ENCODE data around the gene CHPF2. TPM values are rescaled to one million over a fixed set of nuclear protein-coding genes. Genes with fewer than 3 reads are reported as not detected.

The CHPF2 gene
- total RNA-seq, 1 experiment from 2014 or later = 31.1 TPM

GRCh38 chr7:151252961-151253711 is 20.9 kb downstream of the CHPF2 start:
- in situ Hi-C loops (cut with HindIII; ENCODE audit: low sequenced_read_pairs) = no loop called here

GRCh38 chr7:151254316-151254715 is 22.0 kb downstream of the CHPF2 start:
- no peak for DNase-seq (ENCODE audit: low spot score)
- in situ Hi-C loops (cut with HindIII; ENCODE audit: low sequenced_read_pairs) = no loop called here

More at GRCh38 chr7:151252961-151253711, 20.9 kb downstream of the CHPF2 start:
- DNase-seq (ENCODE audit: low spot score) = no peak

- in situ Hi-C loops (cut with HindIII; ENCODE audit: low sequenced_read_pairs) = loop anchor here (5.0 kb wide), 1 partner anchor 47 kb away; no protein-coding TSS in a partner anchor
- no peak for DNase-seq (ENCODE audit: low spot score)
These were observed 22.6 kb downstream of the CHPF2 start for GRCh38 chr7:151254851-151255250.

GRCh38 chr7:151255390-151255789 is 23.1 kb downstream of the CHPF2 start:
- no peak for DNase-seq (ENCODE audit: low spot score)
- in situ Hi-C loops (cut with HindIII; ENCODE audit: low sequenced_read_pairs) = loop anchor here (5.0 kb wide), 1 partner anchor 47 kb away; no protein-coding TSS in a partner anchor

- in situ Hi-C loops (cut with HindIII; ENCODE audit: low sequenced_read_pairs) = loop anchor here (5.0 kb wide), 1 partner anchor 46 kb away; no protein-coding TSS in a partner anchor
- no peak for DNase-seq (ENCODE audit: low spot score)
These were observed 24.2 kb downstream of the CHPF2 start for GRCh38 chr7:151256410-151257045.

DNA sequence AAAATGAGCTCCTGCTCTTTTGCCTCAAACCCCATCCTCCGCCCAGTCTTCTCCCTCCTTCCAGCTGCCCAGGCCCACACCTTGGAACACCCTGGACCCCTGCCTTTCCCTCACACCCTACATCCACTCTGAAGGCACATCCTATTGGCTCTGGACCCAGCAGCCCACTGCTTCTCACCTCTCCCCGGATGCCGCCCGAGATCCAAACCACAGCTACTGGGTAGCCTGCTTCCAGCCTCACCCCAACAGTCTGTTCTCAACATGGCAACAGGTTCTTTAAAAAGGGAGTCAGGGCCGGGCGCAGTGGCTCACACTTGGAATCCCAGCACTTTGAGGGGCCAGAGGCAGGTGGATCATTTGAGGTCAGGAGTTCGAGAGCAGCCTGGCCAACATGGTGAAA is 25.7 kb downstream of the CHPF2 start:
- DNase-seq (ENCODE audit: low spot score) = no peak
- in situ Hi-C loops (cut with HindIII; ENCODE audit: low sequenced_read_pairs) = loop anchor here (5.0 kb wide), 1 partner anchor 44 kb away; no protein-coding TSS in a partner anchor

DNA sequence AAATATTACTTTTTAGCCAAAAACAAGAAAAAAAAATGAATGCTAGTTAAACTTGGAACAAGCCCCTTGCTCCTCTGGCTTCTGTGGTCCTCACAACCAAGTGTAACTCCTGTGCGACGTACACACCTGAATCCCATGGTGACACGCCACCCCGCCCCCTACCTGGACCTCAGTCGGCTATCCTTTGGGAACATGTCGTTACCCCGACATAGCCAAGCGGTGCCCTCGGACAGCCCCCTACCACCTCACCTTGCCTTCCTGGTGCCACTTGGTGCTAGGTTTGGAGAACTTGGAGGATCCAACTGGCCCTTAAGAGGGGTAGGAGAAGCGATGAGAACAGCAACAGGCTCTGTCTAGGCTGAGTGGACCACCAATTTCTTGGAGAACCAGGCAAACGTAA is 28.2 kb downstream of the CHPF2 start:
- DNase-seq (ENCODE audit: low spot score) = no peak
- in situ Hi-C loops (cut with HindIII; ENCODE audit: low sequenced_read_pairs) = no loop called here

DNA sequence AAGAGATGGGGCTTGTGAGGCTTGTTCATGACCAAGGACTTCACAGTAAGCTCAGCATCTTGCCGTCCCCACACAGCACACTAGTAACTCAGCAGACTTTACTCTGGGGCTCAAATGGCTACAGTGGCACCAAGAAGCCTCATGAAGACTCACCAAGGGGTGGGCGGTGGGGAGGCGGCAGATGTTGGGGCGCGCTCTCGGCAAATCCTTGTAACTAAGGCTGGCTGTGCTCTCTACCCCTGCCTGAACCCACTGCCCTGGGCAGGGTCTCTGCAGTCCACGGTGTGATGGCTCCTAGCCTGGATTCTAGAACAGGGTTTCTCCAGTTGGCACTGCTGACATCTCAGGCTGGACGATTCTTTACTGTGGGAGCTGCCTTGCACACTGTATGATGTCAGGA is 28.6 kb downstream of the CHPF2 start:
- in situ Hi-C loops (cut with HindIII; ENCODE audit: low sequenced_read_pairs) = no loop called here
- no peak for DNase-seq (ENCODE audit: low spot score)

GRCh38 chr7:151261529-151261928 is 29.2 kb downstream of the CHPF2 start:
- in situ Hi-C loops (cut with HindIII; ENCODE audit: low sequenced_read_pairs) = no loop called here
- no peak for DNase-seq (ENCODE audit: low spot score)

DNA sequence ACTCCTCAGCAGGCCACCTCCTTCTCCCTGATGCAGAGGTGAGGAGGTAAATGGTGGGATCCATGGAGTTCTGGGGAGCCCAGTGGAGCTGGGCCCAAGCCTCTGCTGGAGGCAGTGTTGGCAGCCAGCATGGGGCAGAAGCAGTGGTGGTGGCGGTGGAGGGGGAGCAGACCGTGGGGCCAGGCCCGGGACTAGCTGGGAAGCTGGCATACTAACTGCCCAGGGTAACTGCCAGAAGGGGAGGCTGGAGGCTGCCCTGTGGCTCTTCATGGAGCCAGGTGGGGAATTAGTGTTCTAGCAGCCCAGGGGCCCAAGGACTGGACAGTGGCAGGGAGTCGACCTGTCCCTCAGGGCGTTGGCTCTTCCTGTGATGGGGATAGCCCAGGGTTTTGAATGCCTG is 32.3 kb downstream of the CHPF2 start:
- no peak for DNase-seq (ENCODE audit: low spot score)
- in situ Hi-C loops (cut with HindIII; ENCODE audit: low sequenced_read_pairs) = no loop called here

GRCh38 chr7:151265351-151265931 is 33.2 kb downstream of the CHPF2 start:
- in situ Hi-C loops (cut with HindIII; ENCODE audit: low sequenced_read_pairs) = no loop called here
- DNase-seq (ENCODE audit: low spot score) = no peak

- no peak for DNase-seq (ENCODE audit: low spot score)
- in situ Hi-C loops (cut with HindIII; ENCODE audit: low sequenced_read_pairs) = no loop called here
These were observed 37.2 kb downstream of the CHPF2 start for GRCh38 chr7:151269511-151269910.

DNA sequence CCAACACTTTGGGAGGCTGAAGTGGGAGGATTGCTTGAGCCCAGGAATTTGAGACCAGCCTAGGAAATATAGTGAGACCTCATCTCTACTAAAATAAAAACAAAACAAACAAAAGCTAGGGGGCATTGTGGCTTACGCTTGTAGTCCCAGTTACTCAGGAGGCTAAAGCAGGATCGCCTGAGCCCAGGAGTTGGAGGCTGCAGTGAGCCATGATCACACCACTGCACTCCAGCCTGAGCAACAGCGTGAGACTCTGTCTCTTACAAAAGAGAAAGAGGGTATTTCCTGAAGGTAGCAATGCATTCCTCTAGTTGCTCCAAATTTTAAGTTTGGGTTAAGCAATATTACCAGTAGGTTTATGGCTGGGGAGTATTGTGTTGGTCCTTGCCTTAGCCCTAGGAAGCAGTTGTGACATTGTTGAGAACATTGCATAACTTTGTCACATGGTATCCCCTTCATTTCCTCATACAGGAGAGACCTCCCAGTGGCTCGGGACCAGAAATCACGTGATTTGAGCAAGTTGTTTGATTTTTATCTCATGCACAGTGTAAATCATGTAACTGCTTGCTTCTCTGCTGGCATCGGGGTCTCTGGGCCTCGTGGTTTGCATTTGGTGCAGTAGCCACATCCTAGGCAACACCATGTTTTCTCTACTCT is 39.5 kb downstream of the CHPF2 start:
- in situ Hi-C loops (cut with HindIII; ENCODE audit: low sequenced_read_pairs) = no loop called here
- DNase-seq (ENCODE audit: low spot score) = peak; percentile 20

GRCh38 chr7:151272405-151272804 is 40.1 kb downstream of the CHPF2 start:
- peak; percentile 11 for DNase-seq (ENCODE audit: low spot score)
- in situ Hi-C loops (cut with HindIII; ENCODE audit: low sequenced_read_pairs) = no loop called here

DNA sequence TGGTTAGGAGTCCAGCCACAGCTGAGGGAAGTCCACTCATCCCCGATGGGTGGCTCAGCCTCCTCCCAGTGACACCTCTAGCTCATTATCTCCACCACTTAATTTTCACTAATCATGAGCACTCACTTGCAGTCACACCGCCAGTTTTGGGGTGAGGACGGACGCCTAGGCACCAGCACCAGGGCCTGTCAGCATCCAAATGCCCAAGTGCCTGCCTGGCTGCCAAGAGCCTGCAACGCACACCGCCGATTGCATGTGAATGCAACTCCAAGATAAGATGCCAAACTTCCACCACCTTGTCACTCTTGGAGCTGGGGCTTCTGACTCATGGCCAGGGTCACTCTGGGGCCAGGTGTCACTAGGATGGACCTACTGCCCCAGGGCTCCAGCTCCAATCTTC is 40.6 kb downstream of the CHPF2 start:
- DNase-seq (ENCODE audit: low spot score) = no peak
- in situ Hi-C loops (cut with HindIII; ENCODE audit: low sequenced_read_pairs) = no loop called here

DNA sequence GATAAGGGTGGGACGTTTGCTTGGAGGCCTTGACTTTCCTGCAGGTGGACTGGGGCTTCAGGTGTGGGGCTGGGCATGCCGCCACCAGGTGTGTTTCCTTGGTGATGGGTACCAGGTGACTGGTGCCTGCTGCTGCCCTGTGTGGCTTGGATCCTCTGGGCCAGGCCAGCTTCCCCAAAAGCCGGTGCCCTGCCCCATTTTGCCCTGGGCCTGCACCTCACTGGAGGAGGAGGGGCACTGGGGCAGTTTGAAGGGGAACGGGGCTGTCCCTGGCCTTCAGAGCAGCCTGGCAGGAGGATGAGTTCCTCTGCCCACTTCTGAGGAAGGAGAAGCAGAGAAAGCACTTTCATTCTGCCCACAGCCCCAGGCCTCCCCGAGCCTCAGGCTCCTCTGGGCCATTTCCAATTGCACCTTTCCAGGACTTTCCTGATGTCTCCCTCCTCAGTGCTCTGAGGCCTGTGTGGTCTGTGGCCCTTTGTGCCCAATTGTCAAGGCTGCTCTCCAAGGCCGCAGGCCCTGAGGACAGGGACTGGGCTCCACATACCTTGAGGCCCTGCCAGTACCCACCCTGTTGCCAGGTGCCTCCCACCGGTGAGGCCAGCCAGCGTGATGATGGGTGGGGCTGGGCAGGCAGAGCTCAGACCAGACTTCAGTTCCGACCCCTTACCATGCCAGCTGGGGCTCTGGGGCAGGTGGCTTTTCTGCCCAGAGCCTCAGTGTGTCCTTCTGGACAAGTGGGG is 41.5 kb downstream of the CHPF2 start:
- in situ Hi-C loops (cut with HindIII; ENCODE audit: low sequenced_read_pairs) = no loop called here
- no peak for DNase-seq (ENCODE audit: low spot score)

DNA sequence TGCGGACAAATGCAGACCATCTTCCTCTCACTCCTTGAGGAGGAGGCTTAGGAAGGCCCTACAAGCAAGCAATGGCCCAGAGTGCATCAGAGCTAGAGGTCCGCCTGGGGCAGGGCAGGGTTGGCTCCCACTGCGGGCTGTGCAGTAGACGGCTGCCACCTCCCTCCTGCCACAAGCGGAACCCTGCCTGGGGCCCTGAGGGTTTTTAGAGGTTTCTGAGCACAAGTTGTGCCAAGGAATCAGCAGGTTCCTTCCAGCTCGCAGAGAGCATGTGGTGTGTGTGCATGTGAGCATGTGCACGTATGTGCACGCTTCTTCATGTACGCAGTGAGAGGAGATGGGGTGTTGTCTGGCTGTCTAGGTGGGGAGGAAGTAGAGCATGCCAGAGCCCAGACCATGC is 42.1 kb downstream of the CHPF2 start:
- DNase-seq (ENCODE audit: low spot score) = no peak
- in situ Hi-C loops (cut with HindIII; ENCODE audit: low sequenced_read_pairs) = no loop called here

GRCh38 chr7:151274936-151275812 is 42.9 kb downstream of the CHPF2 start:
- DNase-seq (ENCODE audit: low spot score) = no peak
- in situ Hi-C loops (cut with HindIII; ENCODE audit: low sequenced_read_pairs) = no loop called here
